Neural cell (in vitro differentiated cells): ENCODE data around the gene DENND4A. TPM values are rescaled to one million over a fixed set of nuclear protein-coding genes. Genes with fewer than 3 reads are reported as not detected.

Experiments used
- H2AFZ ChIP-seq: fragments of 200-600, 300-800 bp; sonication (generic), shearing (Covaris generic); 2 replicates; pipeline ENCODE4 v1.6.0; 2014; ENCODE audit warnings: low read depth, mild to moderate bottlenecking, antibody characterized with exemption, low read length, moderate library complexity
- H3F3A ChIP-seq: fragments of 200-600 bp; shearing (Covaris generic); 2 replicates; pipeline ENCODE4 v1.6.1; 2016; ENCODE audit warnings: mild to moderate bottlenecking, moderate library complexity, mixed read lengths, antibody characterized with exemption, low read length; ENCODE audit not compliant: insufficient read depth, poor library complexity, severe bottlenecking
- H3K27ac ChIP-seq: fragments of 200-600, 300-800 bp; sonication (generic), shearing (Covaris generic); 2 replicates; pipeline ENCODE4 v1.5.1; 2014; ENCODE audit warnings: mild to moderate bottlenecking, low read length, moderate library complexity
- H3K27me3 ChIP-seq: fragments of 300-800, 200-600 bp; sonication (generic), shearing (Covaris generic); 2 replicates; pipeline ENCODE4 v1.6.0; 2014; ENCODE audit warnings: mild to moderate bottlenecking, low read depth, low read length, moderate library complexity; ENCODE audit not compliant: insufficient read depth
- H3K36me3 ChIP-seq: fragments of 300-800, 200-600 bp; sonication (generic), shearing (Covaris generic); 2 replicates; pipeline ENCODE4 v1.5.1; 2014; ENCODE audit warnings: mild to moderate bottlenecking, antibody characterized with exemption, low read length, moderate library complexity; ENCODE audit not compliant: insufficient read depth
- H3K4me2 ChIP-seq: fragments of 300-800, 200-600 bp; sonication (generic), shearing (Covaris generic); 2 replicates; pipeline ENCODE4 v1.6.0; 2014; ENCODE audit warnings: mild to moderate bottlenecking, low read length
- H3K4me3 ChIP-seq: fragments of 300-800, 200-600 bp; sonication (generic), shearing (Covaris generic); 2 replicates; pipeline ENCODE4 v1.5.1; 2014; ENCODE audit warnings: mild to moderate bottlenecking, low read length, moderate library complexity
- H3K79me2 ChIP-seq: fragments of 200-600 bp; shearing (Covaris generic); replicated peaks from 2 replicates; pipeline ENCODE4 v1.6.0; 2014; ENCODE audit warnings: mild to moderate bottlenecking, low read length, moderate library complexity; ENCODE audit not compliant: insufficient read depth
- H3K9ac ChIP-seq: fragments of 300-800, 200-600 bp; sonication (generic), shearing (Covaris generic); 2 replicates; pipeline ENCODE4 v1.6.1; 2016; ENCODE audit warnings: mild to moderate bottlenecking, low read length, mixed read lengths
- H3K9me2 ChIP-seq: fragments of 200-600 bp; shearing (Covaris generic); 2 replicates; pipeline ENCODE4 v1.6.1; 2016; ENCODE audit warnings: mild to moderate bottlenecking, low read length, mixed read lengths; ENCODE audit not compliant: insufficient read depth
- H3K9me3 ChIP-seq: fragments of 200-600, 300-800 bp; sonication (generic), shearing (Covaris generic); 2 replicates; pipeline ENCODE4 v1.6.1; 2016; ENCODE audit warnings: mild to moderate bottlenecking, mixed run types, low read length, moderate library complexity, mixed read lengths
- H4K20me1 ChIP-seq: fragments of 200-600 bp; shearing (Covaris generic); 2 replicates; pipeline ENCODE4 v1.6.1; 2016; ENCODE audit warnings: mild to moderate bottlenecking, mixed run types; ENCODE audit not compliant: insufficient read depth
- CTCF ChIP-seq: fragments of 450-650 bp; IDR thresholded peaks from 2 replicates; pipeline ENCODE4 v1.5.1; 2014; ENCODE audit warnings: antibody characterized with exemption, mild to moderate bottlenecking, moderate library complexity; ENCODE audit not compliant: poor library complexity, severe bottlenecking
- EP300 ChIP-seq: fragments of 450-650 bp; conservative IDR thresholded peaks from 2 replicates; pipeline ENCODE4 v1.6.1; 2014; ENCODE audit warnings: antibody characterized with exemption, mild to moderate bottlenecking, moderate library complexity; ENCODE audit not compliant: poor library complexity, severe bottlenecking
- EZH2 ChIP-seq: fragments of 200-600, 300-800 bp; shearing (Covaris generic), sonication (generic); IDR thresholded peaks from 2 replicates; pipeline ENCODE4 v1.6.1; 2014; ENCODE audit warnings: antibody characterized with exemption, low read length, borderline replicate concordance, mild to moderate bottlenecking; ENCODE audit not compliant: insufficient read depth, poor library complexity, severe bottlenecking
- MXI1 ChIP-seq: fragments of 450-650 bp; conservative IDR thresholded peaks from 2 replicates; pipeline ENCODE4 v1.6.1; 2014; ENCODE audit warnings: antibody characterized with exemption, mild to moderate bottlenecking; ENCODE audit not compliant: poor library complexity, severe bottlenecking
- POLR2AphosphoS5 ChIP-seq: IDR thresholded peaks from 2 replicates; pipeline ENCODE4 v1.6.1; 2012
- RAD21 ChIP-seq: fragments of 450-650 bp; conservative IDR thresholded peaks from 2 replicates; pipeline ENCODE4 v1.6.1; 2014; ENCODE audit warnings: antibody characterized with exemption, mild to moderate bottlenecking, moderate library complexity
- REST ChIP-seq: IDR thresholded peaks from 2 replicates; pipeline ENCODE4 v1.6.1; 2012; ENCODE audit warnings: borderline replicate concordance
- SMC3 ChIP-seq: fragments of 450-650 bp; conservative IDR thresholded peaks from 2 replicates; pipeline ENCODE4 v1.6.1; 2014; ENCODE audit warnings: antibody characterized with exemption, mild to moderate bottlenecking, moderate library complexity; ENCODE audit not compliant: poor library complexity
- TAF1 ChIP-seq: IDR thresholded peaks from 2 replicates; pipeline ENCODE4 v1.6.1; 2012; ENCODE audit warnings: low read depth
- polyA plus RNA-seq: library from polyadenylated mRNA; depleted of rRNA; stranded (reverse); fragments of >200 nt; gene quantifications from 2 replicates; pipeline ENCODE4 v1.2.3, GENCODE V29; 2014

Gene DENND4A
- polyA plus RNA-seq, 1 donor from 2014 or later: 7.5 TPM

- H4K20me1 ChIP-seq: no peaks in the 10 kb centered on the region
- H3K27me3 ChIP-seq: no peaks in the 10 kb centered on the region
- H2AFZ ChIP-seq: no peak overlapping the region
- H3K9me3 ChIP-seq: no peaks in the 10 kb centered on the region
- H3K9ac ChIP-seq: no peak overlapping the region
- no peak overlapping the region for H3K4me3 ChIP-seq
- TF ChIP-seq TAF1 (no peak), MXI1 (no peak), CTCF (no peak), REST (no peak), EP300 (no peak), POLR2AphosphoS5 (no peak), EZH2 (no peak), RAD21 (no peak), SMC3 (no peak)
- H3K79me2 ChIP-seq: no peaks in the 10 kb centered on the region
- no peaks in the 10 kb centered on the region for H3K36me3 ChIP-seq
- no peak overlapping the region for H3K27ac ChIP-seq
- H3F3A ChIP-seq: no peaks in the 10 kb centered on the region
- H3K9me2 ChIP-seq: no peaks in the 10 kb centered on the region
- no peak overlapping the region for H3K4me2 ChIP-seq
Measured at GRCh38 chr15:65832549-65833364, 40.7 kb upstream of the DENND4A start.

GRCh38 chr15:65829130-65829764 is 37.2 kb upstream of the DENND4A start:
- no peak overlapping the region for H3K9ac ChIP-seq
- H3K4me2 ChIP-seq: no peak overlapping the region
- no peaks in the 10 kb centered on the region for H3K9me2 ChIP-seq
- H3K27me3 ChIP-seq: no peaks in the 10 kb centered on the region
- no peaks in the 10 kb centered on the region for H3K36me3 ChIP-seq
- H3K9me3 ChIP-seq: no peaks in the 10 kb centered on the region
- no peak overlapping the region for H3K4me3 ChIP-seq
- no peaks in the 10 kb centered on the region for H3K79me2 ChIP-seq
- no peak overlapping the region for H2AFZ ChIP-seq
- TF ChIP-seq RAD21 (peak; percentile 59), SMC3 (peak; percentile 66), EZH2 (no peak), CTCF (peak; percentile 68), EP300 (no peak)
- no peaks in the 10 kb centered on the region for H4K20me1 ChIP-seq
- H3K27ac ChIP-seq: no peak overlapping the region
- H3F3A ChIP-seq: no peaks in the 10 kb centered on the region
